Right lobe of liver (tissue), 6 donors: Measurements from ENCODE around the gene MIPEP. TPM values are rescaled to one million over a fixed set of nuclear protein-coding genes. Genes with fewer than 3 reads are reported as not detected.

Experiments used
- ATAC-seq, 4 donors: fragments of 200-7000 bp; cut with Tn5 transposase; one replicate each; pipeline ENCODE4 v1.9.1; 2020; ENCODE audit warnings: mild to moderate bottlenecking in 4 of 4, moderate library complexity in 4 of 4
- DNase-seq, 3 donors: peaks; one replicate each; pipeline ENCODE4 v3.0.0-alpha.2; 2020
- H3K27ac ChIP-seq, 3 donors: fragments of 200-600 bp; one replicate each; pipeline ENCODE4 v1.8.0; 2022
- H3K27me3 ChIP-seq, 2 donors: fragments of 200-600 bp; one replicate each; pipeline ENCODE4 v1.8.0; 2022
- H3K36me3 ChIP-seq, 4 donors: fragments of 200-600 bp; sonication (generic) in 1 of 4; one replicate each; pipeline versions ENCODE4 v1.5.1 to v1.8.0; 2017 to 2022; ENCODE audit warnings: control low read depth in 1 of 4
- H3K4me1 ChIP-seq, 4 donors: fragments of 200-600 bp; sonication (generic) in 1 of 4; one replicate each; pipeline versions ENCODE4 v1.5.1 to v1.8.0; 2017 to 2022; ENCODE audit warnings: control low read depth in 1 of 4
- H3K4me3 ChIP-seq, 3 donors: fragments of 200-600 bp; one replicate each; pipeline ENCODE4 v1.8.0; 2022
- H3K9me3 ChIP-seq, 4 donors: fragments of 200-600 bp; sonication (generic) in 1 of 4; one replicate each; pipeline versions ENCODE4 v1.5.1 to v1.8.0; 2017 to 2022; ENCODE audit warnings: control low read depth in 1 of 4
- POLR2A ChIP-seq: fragments of 450-650 bp; IDR thresholded peaks from one replicate; pipeline ENCODE4 v1.6.1; 2017; ENCODE audit warnings: antibody characterized with exemption, mild to moderate bottlenecking
- WGBS: methylation state at CpG from one replicate; pipeline ENCODE4 v1.1.6; 2018; ENCODE audit warnings: low coverage, low lambda C conversion rate; ENCODE audit not compliant: insufficient coverage; ENCODE audit errors: missing lambda C conversion rate; 5-methylcytosine and 5-hydroxymethylcytosine counted together
- intact Hi-C, 2 donors: fragments of 100-400 bp; cut with DNase I; formaldehyde crosslinking; loops; one replicate each; pipeline versions ENCODE4 v1.11.2 to v1.14.1; 2022
- total RNA-seq, 6 experiments: library from RNA; depleted of rRNA in 2 of 6; stranded (reverse); fragments of >200 nt in 2 of 6; fragmentation: NEBNext Ultra II Directional in 3 of 6; extraction: Animal tissue kit (Norgen Biotek cat#: 25700) in 3 of 6; gene quantifications; one replicate each; pipeline versions ENCODE4 v1.1.0 to v1.2.4, GENCODE V29; 2016 to 2023
- TF ChIP-seq, protein P1 (sequence below), 4 donors: fragments of 200-600 bp in 3 of 4; fragments of 450-650 bp in 1 of 4; IDR thresholded peaks; one replicate each; pipeline versions ENCODE4 v1.5.1 to v1.8.0; 2016 to 2022; ENCODE audit warnings: antibody characterized with exemption in 4 of 4, mild to moderate bottlenecking in 2 of 4
- donor health status: DM: no; HTN: yes; CAD: no.
- donor health status: DM: no; HTN: no; CAD: no.
- donor health status: DM: no; HTN: no; CAD: no.
- donor health status: DM: no; HTN: yes; CAD: no.
- donor health status: DM: no; HTN: yes; CAD: no.

Gene MIPEP
- total RNA-seq, 6 experiments from 2014 or later: 8.2 to 15.2 (median 11.8) TPM

DNA sequence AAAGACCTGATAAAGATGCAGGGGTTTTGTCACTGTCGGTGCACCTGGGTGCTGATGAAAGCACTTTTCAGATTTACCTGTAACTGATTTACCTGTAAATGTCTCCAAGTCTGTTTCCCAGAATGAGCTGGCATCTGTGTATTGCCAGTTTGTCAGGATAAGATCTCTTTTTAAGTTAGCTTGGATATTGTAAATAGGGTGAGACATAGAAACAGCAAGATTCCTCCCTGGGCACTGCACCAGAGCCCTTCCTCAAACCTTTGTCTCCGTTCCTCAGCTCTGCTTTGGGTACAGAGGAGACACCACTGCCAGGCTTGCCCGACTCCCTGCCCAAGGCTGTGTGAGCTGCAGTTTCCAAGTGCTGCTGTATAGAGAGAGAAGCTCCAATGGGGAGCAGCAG lies 160.4 kb downstream of the MIPEP start:
- H3K36me3 ChIP-seq: no peaks in the 10 kb centered on the region
- WGBS: 83% methylated on average over 3 of the region's 3 CpGs
- no peaks in the 10 kb centered on the region for H3K27me3 ChIP-seq
- DNase-seq: no peak
- H3K4me3 ChIP-seq: no peak overlapping the region
- H3K27ac ChIP-seq: no peak overlapping the region
- H3K4me1 ChIP-seq: no peaks in the 10 kb centered on the region
- intact Hi-C loops: no loop called here
- ATAC-seq: no peak
- H3K9me3 ChIP-seq: no peaks in the 10 kb centered on the region
- TF ChIP-seq POLR2A: no peak
- TF ChIP-seq, protein P1, sequence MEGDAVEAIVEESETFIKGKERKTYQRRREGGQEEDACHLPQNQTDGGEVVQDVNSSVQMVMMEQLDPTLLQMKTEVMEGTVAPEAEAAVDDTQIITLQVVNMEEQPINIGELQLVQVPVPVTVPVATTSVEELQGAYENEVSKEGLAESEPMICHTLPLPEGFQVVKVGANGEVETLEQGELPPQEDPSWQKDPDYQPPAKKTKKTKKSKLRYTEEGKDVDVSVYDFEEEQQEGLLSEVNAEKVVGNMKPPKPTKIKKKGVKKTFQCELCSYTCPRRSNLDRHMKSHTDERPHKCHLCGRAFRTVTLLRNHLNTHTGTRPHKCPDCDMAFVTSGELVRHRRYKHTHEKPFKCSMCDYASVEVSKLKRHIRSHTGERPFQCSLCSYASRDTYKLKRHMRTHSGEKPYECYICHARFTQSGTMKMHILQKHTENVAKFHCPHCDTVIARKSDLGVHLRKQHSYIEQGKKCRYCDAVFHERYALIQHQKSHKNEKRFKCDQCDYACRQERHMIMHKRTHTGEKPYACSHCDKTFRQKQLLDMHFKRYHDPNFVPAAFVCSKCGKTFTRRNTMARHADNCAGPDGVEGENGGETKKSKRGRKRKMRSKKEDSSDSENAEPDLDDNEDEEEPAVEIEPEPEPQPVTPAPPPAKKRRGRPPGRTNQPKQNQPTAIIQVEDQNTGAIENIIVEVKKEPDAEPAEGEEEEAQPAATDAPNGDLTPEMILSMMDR (IDR thresholded peaks at IDR 0.05): no peak

DNA sequence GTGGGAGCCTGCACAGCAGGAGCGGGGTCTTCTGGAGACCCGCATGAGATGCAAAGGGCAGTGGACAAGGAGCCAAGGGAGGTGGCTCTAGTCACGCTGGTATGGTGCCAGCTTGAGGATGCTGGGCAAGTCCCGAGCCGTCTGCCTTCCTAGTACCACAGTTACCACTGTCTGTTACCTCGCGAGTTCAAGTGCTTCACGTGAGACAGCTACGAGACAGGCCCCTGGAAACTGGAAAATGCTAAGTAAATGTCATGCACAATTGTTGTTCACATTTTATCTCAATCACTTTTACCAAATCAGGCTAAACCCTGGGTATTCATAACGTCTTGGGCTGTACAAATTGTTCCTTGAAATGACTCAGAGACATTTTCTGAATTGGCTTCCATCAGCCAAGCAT lies 163.3 kb downstream of the MIPEP start:
- no peak overlapping the region for H3K4me3 ChIP-seq
- TF ChIP-seq, protein P1 (IDR thresholded peaks at IDR 0.05): no peak
- TF ChIP-seq POLR2A: no peak
- WGBS: 93% methylated on average over 9 of the region's 10 CpGs

DNA sequence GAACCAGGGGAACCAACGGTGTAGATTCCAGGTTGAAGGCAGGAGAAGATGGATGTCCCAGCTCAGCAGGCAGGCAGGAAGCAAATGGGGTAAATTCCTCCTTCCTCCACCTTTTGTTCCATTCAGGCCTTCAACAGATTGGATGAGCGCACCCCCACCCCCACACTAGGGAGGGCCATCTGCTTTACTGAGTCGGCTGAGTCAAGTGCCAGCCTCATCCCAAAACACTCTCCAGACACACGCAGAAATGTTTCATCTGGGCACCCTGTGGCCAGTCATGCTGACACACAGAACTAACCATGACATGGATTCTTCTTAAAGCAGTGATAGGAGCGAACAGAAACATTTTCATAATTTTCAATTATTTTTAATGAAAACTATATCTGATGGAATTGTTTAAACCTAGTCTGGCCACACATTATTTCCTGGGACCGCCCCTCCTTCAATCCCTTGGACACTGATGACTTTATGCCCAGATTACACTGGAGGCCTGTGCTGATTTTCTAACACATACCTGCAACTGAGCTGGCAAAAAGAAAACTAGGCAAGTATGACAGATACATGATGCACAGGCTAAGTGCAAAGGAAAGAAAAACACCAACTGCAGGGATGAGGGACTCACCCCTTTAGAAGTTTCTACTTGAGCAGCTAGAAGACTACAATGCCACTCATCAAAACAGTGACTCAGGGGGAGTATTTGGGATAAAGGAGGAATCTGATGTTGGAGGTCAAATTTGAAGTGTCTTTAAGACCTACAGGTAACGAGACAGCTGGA lies 164.8 kb downstream of the MIPEP start:
- Histone ChIP-seq H3K36me3 (no peaks in the 10 kb centered on the region), H3K4me1 (no peaks in the 10 kb centered on the region), H3K27ac (no peak overlapping the region), H3K9me3 (no peaks in the 10 kb centered on the region), H3K27me3 (no peaks in the 10 kb centered on the region), H3K4me3 (no peak overlapping the region)
- no peak for ATAC-seq
- TF ChIP-seq, protein P1 (IDR thresholded peaks at IDR 0.05): no peak
- TF ChIP-seq POLR2A: no peak
- intact Hi-C loops: no loop called here
- DNase-seq: no peak
- 85% methylated on average over 4 of the region's 7 CpGs for WGBS

More for the DNA sequence above, 163.3 kb downstream of the MIPEP start:
- no peaks in the 10 kb centered on the region for H3K4me1 ChIP-seq
- ATAC-seq (no peak), DNase-seq (no peak)
- no peaks in the 10 kb centered on the region for H3K9me3 ChIP-seq
- intact Hi-C loops: no loop called here
- H3K36me3 ChIP-seq: no peaks in the 10 kb centered on the region
- H3K27me3 ChIP-seq: no peaks in the 10 kb centered on the region
- no peak overlapping the region for H3K27ac ChIP-seq

DNA sequence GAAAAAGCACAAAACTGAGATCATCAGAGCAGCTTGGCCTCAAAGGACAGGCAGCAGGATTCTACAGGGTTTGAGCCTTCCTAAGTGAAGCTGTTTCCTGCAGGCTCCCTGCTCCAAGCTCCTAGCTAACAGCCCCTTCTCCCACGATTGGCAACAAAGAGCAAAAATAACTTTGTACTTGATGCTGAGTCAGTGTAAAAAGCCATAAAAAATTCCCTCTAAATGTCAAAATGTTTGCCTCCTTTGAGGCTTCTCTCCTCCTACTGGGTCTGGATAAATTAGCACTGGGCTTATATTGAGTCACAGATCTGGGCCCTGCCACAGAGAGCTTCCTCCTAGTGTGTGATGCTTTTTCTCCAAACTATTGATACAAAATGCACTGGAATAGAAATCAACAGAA lies 165.7 kb downstream of the MIPEP start:
- no peaks in the 10 kb centered on the region for H3K27me3 ChIP-seq
- H3K4me3 ChIP-seq: no peak overlapping the region
- no peaks in the 10 kb centered on the region for H3K4me1 ChIP-seq
- H3K9me3 ChIP-seq: no peaks in the 10 kb centered on the region
- H3K36me3 ChIP-seq: no peaks in the 10 kb centered on the region
- intact Hi-C loops: no loop called here
- H3K27ac ChIP-seq: no peak overlapping the region
- WGBS: 20% methylated on average over 1 of the region's 1 CpG
- TF ChIP-seq POLR2A: no peak
- TF ChIP-seq, protein P1 (IDR thresholded peaks at IDR 0.05): no peak
- ATAC-seq: no peak
- no peak for DNase-seq
